IPS DF 6.9 (cell line): Measurements from ENCODE around the gene PDE7B.

Experiments used
- DNase-seq: peaks from one replicate; pipeline ENCODE4 v3.0.0-alpha.2; 2013; ENCODE audit warnings: low read depth, low spot score
- H3K27ac ChIP-seq: one replicate; pipeline ENCODE4 v1.5.1; 2013; ENCODE audit warnings: low read length, control low read depth
- H3K27me3 ChIP-seq: 2 replicates; pipeline ENCODE4 v1.6.1; 2013; ENCODE audit warnings: mild to moderate bottlenecking, low read length; ENCODE audit not compliant: control insufficient read depth, insufficient read depth
- H3K36me3 ChIP-seq: 2 replicates; pipeline ENCODE4 v1.6.1; 2013; ENCODE audit warnings: low read length; ENCODE audit not compliant: control insufficient read depth, insufficient read depth
- H3K4me1 ChIP-seq: 2 replicates; pipeline ENCODE4 v1.6.1; 2013; ENCODE audit warnings: low read length; ENCODE audit not compliant: control insufficient read depth, insufficient read depth
- H3K4me3 ChIP-seq: 2 replicates; pipeline ENCODE4 v1.5.1; 2013; ENCODE audit warnings: mild to moderate bottlenecking, low read length
- H3K9me3 ChIP-seq: 2 replicates; pipeline ENCODE4 v1.6.1; 2013; ENCODE audit warnings: low read length, inconsistent platforms; ENCODE audit not compliant: control insufficient read depth, insufficient read depth
- WGBS: extraction: QIAGEN DNeasy Blood & Tissue Kit; methylation state at CpG from one replicate; pipeline ENCODE4 v1.1.7; 2013; ENCODE audit warnings: mixed read lengths, missing lambda C conversion rate; ENCODE audit not compliant: insufficient read length, insufficient coverage; 5-methylcytosine and 5-hydroxymethylcytosine counted together

Gene PDE7B

DNA sequence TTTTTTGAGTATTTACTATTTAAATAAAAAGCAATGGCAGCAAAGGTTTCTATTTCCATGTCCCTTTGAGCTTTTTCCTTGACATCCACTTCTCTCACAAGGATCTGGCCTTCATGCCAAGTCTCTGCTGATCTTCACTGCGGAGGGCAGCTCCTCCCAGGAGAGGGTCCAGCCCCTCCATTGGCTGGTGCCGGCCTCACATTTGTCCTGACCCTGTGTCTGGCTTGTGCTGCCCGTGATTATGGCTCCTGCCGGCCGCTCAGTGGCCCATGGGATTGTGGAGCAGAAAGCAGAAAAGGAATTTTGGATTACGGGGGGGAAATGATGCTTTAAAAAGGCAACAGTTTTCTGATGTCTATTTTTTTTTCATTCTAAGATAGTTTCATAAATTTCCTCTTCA lies 31.2 kb upstream of the PDE7B start:
- no peak overlapping the region for H3K27ac ChIP-seq
- no peaks in the 10 kb centered on the region for H3K27me3 ChIP-seq
- H3K4me1 ChIP-seq, result 0 out of 2 replicates have a peak, but pooled peaks cover 1% of the 10 kb centered on the region
- no peaks in the 10 kb centered on the region for H3K36me3 ChIP-seq
- no peak for DNase-seq
- no CpG with 5 or more reads among the region's 6 CpGs for WGBS
- no peak overlapping the region for H3K4me3 ChIP-seq
- H3K9me3 ChIP-seq, result no peaks in the 10 kb centered on the region

DNA sequence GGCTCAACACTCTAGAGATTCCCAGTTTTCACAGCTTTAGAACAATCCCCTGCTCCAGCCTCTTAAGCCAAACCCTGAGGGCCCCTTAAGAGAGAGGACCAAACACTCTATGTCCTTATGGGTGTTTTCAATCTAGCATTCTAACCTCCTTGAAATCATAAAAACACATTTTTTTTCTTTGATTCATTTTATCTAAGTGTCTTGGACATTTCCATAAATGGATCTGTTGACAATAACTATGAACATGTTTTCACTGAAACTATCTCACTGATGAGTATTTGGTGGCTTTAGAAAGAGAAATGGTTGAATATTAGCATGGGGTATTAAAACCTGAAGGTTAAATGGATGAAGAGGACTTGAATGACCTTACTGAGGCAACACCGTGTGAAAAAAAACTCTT lies 27.6 kb upstream of the PDE7B start:
- DNase-seq, result no peak
- no peaks in the 10 kb centered on the region for H3K36me3 ChIP-seq
- no CpG with 5 or more reads among the region's 1 CpG for WGBS
- H3K9me3 ChIP-seq, result no peaks in the 10 kb centered on the region
- 0 out of 2 replicates have a peak, but pooled peaks cover 1% of the 10 kb centered on the region for H3K4me1 ChIP-seq
- no peak overlapping the region for H3K4me3 ChIP-seq
- H3K27me3 ChIP-seq, result no peaks in the 10 kb centered on the region
- no peak overlapping the region for H3K27ac ChIP-seq

DNA sequence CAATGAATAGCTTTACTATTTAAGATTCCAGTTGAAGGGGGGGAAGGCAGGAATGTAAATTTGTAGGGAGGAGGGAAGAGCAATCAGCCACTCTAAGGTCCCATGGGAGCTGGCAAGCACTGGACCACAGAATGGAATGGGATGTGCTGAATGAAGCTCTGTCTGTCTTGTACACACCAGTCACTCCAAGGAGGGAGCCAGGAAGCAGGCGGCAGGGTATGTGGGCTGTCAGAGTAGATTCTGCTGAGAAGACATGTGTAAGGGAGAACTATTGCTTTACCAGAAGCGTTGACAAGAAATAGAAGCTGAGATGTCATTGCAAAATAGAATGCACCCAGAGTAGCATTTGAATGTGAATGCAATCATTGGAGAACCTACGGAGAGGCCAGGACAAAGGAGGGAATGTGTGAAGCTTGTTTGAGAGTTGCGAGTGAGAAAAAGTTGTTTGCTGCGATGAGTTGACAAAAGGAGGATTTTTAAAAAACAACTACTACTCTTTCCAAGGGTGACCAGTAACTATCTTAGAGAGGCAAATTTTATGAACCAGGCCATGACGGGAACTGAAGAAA lies 25.2 kb upstream of the PDE7B start:
- Histone ChIP-seq H3K4me1 (0 out of 2 replicates have a peak, but pooled peaks cover 1% of the 10 kb centered on the region), H3K4me3 (no peak overlapping the region), H3K27me3 (no peaks in the 10 kb centered on the region), H3K36me3 (no peaks in the 10 kb centered on the region), H3K9me3 (no peaks in the 10 kb centered on the region), H3K27ac (no peak overlapping the region)
- WGBS, result no CpG with 5 or more reads among the region's 6 CpGs
- peak; percentile 5 for DNase-seq

DNA sequence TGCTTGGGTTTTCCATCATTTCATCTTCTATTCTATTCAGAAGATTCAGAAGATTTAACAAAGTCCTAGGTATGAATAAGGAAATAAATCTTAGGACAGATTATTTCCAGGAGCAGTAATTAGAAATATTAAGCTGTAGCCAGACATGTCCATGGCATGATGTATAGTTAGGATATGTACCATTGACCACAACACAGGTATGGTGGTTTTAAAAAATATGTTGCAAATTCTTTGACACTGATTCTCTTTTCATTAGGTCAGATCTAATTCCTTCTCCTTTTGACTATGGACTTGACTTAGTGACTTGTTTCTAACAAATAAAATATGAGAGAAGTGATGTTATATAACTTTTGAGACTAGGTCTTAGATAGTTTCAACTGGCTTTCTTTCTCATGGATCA lies 23.5 kb upstream of the PDE7B start:
- no peaks in the 10 kb centered on the region for H3K27me3 ChIP-seq
- H3K27ac ChIP-seq, result no peak overlapping the region
- no peaks in the 10 kb centered on the region for H3K9me3 ChIP-seq
- H3K4me3 ChIP-seq, result no peak overlapping the region
- H3K36me3 ChIP-seq, result no peaks in the 10 kb centered on the region
- DNase-seq, result no peak
- 0 out of 2 replicates have a peak, but pooled peaks cover 1% of the 10 kb centered on the region for H3K4me1 ChIP-seq

DNA sequence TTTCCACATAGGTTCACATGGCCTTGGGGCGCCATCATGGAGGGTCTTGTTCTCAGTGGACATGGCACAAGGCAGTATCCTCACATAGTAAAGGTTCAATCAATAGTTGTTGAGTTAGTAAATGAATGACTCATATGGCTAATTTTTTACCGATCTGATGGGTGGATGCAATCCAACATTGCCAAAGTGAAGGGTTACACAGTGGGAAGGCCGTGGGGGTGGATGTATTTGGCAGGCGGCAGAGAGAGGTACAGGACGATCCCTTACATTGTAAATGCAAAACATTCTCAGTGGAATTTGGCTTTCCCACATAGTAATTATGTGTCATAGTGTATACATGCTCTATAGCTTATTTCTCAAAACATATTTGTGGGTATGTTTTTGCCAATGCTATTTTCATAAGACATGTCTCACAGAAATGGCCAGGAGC lies 21.0 kb upstream of the PDE7B start:
- no peak overlapping the region for H3K27ac ChIP-seq

DNA sequence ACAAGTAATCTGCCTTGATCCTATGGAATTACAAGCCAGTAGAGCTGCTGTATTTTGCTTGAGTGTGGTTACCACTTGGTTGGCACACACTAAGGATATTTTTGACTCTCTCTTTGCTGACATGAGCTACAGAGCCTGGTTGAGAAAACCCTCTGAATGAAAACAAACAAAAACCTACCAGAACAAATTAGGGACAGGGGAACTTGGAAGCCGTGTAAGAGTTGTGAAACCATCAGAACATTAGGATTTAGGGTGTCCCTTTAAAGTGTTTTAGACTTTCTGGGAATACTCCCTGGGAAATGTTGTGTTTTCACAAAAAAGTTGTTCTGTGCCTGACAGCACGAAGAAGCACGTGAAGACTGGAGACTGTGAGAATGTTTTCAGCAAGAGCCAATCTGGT lies 20.5 kb upstream of the PDE7B start:
- Histone ChIP-seq H3K9me3 (no peaks in the 10 kb centered on the region), H3K27ac (no peak overlapping the region), H3K27me3 (no peaks in the 10 kb centered on the region), H3K4me1 (0 out of 2 replicates have a peak, but pooled peaks cover 1% of the 10 kb centered on the region), H3K4me3 (no peak overlapping the region), H3K36me3 (no peaks in the 10 kb centered on the region)
- WGBS, result no CpG with 5 or more reads among the region's 3 CpGs
- no peak for DNase-seq

More for the DNA sequence above, 21.0 kb upstream of the PDE7B start:
- Histone ChIP-seq H3K36me3 (no peaks in the 10 kb centered on the region), H3K9me3 (no peaks in the 10 kb centered on the region), H3K4me3 (no peak overlapping the region), H3K27me3 (no peaks in the 10 kb centered on the region), H3K4me1 (0 out of 2 replicates have a peak, but pooled peaks cover 1% of the 10 kb centered on the region)
- no peak for DNase-seq
- WGBS, result no CpG with 5 or more reads among the region's 5 CpGs

DNA sequence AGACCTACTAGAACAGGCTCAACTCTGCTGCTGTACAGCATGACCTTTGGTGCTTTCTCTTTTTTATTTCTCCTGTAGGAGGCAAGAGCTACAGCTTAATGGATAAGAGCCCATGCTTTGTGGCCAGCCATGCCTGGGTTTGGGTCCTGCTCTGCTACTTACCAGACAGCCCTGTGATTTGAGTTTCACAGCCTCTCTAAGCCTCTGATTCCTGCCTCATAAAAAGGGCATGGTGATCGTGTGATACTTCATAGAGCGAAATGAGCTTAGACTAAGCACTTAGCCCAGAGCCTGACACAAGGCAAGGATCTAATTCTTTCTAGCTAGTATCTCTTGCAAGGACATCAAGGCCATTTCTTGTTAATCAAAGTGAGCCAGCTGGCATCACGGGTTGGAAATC lies 19.3 kb upstream of the PDE7B start:
- no CpG with 5 or more reads among the region's 3 CpGs for WGBS
- Histone ChIP-seq H3K36me3 (no peaks in the 10 kb centered on the region), H3K9me3 (no peaks in the 10 kb centered on the region), H3K4me3 (no peak overlapping the region), H3K4me1 (no peaks in the 10 kb centered on the region), H3K27ac (no peak overlapping the region), H3K27me3 (no peaks in the 10 kb centered on the region)
- DNase-seq, result no peak

DNA sequence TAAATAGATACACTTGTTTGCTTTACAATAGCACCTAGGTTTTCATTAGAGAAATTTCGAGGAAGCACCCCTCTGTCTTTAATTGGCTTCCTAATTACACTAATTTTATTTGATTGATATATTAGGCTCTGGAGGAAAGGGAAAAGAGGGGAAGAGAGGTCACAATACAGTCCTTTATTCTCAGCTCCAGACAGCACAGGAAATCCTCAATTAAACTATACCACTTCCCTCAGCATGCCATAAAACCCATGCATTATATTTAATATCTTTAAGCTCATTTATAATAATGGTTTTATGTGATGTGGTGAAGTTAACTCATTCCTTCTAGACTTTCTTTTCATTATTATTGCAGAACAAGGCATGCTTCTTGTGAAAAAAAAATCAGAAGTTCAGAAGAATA lies 17.7 kb upstream of the PDE7B start:
- no CpG with 5 or more reads among the region's 1 CpG for WGBS
- Histone ChIP-seq H3K9me3 (no peaks in the 10 kb centered on the region), H3K27ac (no peak overlapping the region), H3K4me3 (no peak overlapping the region), H3K27me3 (no peaks in the 10 kb centered on the region), H3K36me3 (no peaks in the 10 kb centered on the region), H3K4me1 (no peaks in the 10 kb centered on the region)
- no peak for DNase-seq

DNA sequence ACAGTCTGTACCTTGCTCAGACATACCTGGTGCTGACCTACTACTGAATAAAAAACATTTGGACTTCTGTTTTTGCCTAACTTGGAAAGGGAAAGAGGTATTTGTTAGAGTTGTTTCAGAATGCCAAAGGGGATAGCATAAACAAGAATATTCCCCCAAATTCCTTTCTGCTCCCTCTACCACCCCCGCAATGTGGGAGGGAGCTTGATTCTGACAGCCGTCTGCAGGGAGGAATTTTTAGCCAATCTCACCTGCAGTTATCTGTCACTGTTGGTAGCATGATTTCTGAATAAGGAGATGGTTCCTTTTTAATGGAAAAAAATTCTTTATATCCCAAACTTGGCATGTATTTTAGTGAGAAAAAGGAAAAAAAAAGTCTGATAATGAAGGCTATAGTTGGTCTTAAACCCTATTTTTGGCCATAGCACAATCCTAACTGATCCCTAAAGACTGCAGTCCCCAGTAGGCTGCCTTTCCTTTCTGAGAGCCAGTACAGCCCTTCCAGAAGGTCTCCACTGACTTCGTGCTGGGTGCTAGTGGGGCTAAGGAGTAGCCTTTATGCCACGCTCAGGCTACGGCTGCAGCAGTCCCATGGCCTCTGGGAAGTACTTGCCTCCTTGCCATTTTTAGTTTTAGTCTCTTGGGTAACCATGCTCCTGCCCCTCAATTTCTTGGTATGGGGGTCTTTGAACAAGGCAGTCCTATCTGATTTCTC lies 13.6 kb upstream of the PDE7B start:
- Histone ChIP-seq H3K4me3 (no peak overlapping the region), H3K9me3 (no peaks in the 10 kb centered on the region), H3K27ac (no peak overlapping the region), H3K27me3 (no peaks in the 10 kb centered on the region), H3K4me1 (no peaks in the 10 kb centered on the region), H3K36me3 (no peaks in the 10 kb centered on the region)
- no CpG with 5 or more reads among the region's 5 CpGs for WGBS
- DNase-seq, result no peak

DNA sequence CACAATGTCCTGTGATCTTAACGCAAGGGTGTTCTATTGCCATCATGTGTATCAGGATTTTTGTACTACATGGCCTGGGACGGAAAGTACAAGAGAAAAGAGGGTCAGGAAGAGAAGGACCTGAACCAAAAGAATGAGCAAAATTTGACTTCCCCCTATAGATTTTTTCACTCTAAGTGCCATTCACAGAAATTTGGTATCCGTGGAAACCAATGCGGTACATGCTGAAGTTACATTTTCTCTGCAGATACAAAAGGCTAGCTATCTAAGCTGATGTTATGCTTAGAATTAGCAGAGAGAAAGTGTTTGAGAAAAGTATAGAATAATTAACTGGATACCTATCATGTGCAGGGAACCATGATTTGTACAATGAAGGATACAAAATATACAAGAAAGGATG lies 12.4 kb upstream of the PDE7B start:
- Histone ChIP-seq H3K4me3 (no peak overlapping the region), H3K36me3 (no peaks in the 10 kb centered on the region), H3K27me3 (no peaks in the 10 kb centered on the region), H3K4me1 (no peaks in the 10 kb centered on the region), H3K9me3 (no peaks in the 10 kb centered on the region), H3K27ac (no peak overlapping the region)
- no peak for DNase-seq
- no CpG with 5 or more reads among the region's 4 CpGs for WGBS
